ENCODE measurements around the gene CPED1. TPM values are rescaled to one million over a fixed set of nuclear protein-coding genes. Genes with fewer than 3 reads are reported as not detected.

CPED1 gene
- polyA plus RNA-seq, 1 experiment, result 52.0 TPM

DNA sequence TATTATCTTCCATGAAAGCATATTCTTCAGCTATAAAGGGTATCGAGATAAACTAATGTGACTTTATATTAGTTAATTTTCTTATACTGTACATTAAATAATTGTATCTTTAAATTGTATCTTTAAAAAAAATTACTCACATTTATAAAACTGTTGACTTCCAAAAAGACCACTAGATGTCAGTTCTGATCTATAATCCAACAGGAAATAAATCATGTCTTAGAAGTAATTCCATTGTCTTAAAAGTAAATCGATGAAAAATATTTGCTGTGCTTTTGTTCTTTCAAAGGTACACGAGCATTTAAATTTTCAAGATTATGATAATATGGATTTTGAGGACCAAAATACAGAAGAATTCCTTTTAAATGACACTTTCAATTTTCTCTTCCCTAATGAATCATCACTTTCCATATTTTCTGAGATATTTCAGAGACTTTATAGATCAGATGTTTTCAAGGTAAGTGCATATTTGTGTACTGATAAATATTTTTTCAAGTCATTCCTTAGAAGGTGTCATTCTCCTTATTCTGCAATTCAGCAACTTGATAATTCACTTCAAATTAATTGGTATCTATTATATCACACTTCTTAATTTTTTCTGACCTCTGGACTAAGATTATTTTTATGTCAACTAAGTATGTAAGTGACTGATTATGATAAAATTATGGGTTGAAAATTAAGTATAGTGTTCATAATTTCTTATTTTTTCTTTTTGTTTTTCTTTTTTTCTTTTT lies 138.5 kb downstream of the CPED1 start:
- DNase-seq (ENCODE audit: low read depth, low spot score), result no peak
- TF ChIP-seq, protein P1, sequence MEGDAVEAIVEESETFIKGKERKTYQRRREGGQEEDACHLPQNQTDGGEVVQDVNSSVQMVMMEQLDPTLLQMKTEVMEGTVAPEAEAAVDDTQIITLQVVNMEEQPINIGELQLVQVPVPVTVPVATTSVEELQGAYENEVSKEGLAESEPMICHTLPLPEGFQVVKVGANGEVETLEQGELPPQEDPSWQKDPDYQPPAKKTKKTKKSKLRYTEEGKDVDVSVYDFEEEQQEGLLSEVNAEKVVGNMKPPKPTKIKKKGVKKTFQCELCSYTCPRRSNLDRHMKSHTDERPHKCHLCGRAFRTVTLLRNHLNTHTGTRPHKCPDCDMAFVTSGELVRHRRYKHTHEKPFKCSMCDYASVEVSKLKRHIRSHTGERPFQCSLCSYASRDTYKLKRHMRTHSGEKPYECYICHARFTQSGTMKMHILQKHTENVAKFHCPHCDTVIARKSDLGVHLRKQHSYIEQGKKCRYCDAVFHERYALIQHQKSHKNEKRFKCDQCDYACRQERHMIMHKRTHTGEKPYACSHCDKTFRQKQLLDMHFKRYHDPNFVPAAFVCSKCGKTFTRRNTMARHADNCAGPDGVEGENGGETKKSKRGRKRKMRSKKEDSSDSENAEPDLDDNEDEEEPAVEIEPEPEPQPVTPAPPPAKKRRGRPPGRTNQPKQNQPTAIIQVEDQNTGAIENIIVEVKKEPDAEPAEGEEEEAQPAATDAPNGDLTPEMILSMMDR (IDR thresholded peaks at IDR 0.05; ENCODE audit: low read depth, low read length), result peak; percentile 15; the same call in 1 of the 2 replicates
- no peaks in the 10 kb centered on the region for H3K27me3 ChIP-seq (ENCODE audit: control insufficient read depth, insufficient read depth, low read length)
- H3K27ac ChIP-seq (ENCODE audit: low read depth, low read length), result no peak overlapping the region
- ChIA-PET POLR2A (no interaction called here), CTCF (no interaction called here)
- H3K4me3 ChIP-seq (ENCODE audit: low read depth, low read length), result no peak overlapping the region
- no peaks in the 10 kb centered on the region for H3K9me3 ChIP-seq (ENCODE audit: control insufficient read depth, insufficient read depth, low read length)

DNA sequence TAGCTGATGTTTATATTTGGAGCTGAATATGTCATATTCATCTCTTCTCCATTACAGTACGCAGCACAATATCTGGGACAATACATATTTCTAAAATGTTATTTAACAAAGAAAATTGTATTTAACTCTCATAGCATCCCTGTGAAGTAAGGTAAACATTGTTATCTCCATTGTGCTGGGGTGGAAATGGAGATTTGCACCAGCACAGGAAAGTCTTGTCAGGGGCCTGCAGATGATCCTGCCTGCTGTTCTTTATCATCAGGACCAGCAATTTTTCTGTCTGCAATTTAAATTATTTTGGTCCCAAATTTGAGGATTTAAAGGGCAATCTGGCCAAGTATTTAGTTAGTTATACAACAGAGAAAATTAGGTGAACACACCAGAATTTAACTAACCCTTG lies 144.4 kb downstream of the CPED1 start:
- no peaks in the 10 kb centered on the region for H3K9me3 ChIP-seq (ENCODE audit: control insufficient read depth, insufficient read depth, low read length)
- TF ChIP-seq, protein P1 (IDR thresholded peaks at IDR 0.05; ENCODE audit: low read depth, low read length), result no peak
- CTCF ChIA-PET, result no interaction called here
- no peak for DNase-seq (ENCODE audit: low read depth, low spot score)
- no peaks in the 10 kb centered on the region for H3K27me3 ChIP-seq (ENCODE audit: control insufficient read depth, insufficient read depth, low read length)
- H3K4me3 ChIP-seq (ENCODE audit: low read depth, low read length), result no peak overlapping the region
- no peak overlapping the region for H3K27ac ChIP-seq (ENCODE audit: low read depth, low read length)
- POLR2A ChIA-PET, result no interaction called here

DNA sequence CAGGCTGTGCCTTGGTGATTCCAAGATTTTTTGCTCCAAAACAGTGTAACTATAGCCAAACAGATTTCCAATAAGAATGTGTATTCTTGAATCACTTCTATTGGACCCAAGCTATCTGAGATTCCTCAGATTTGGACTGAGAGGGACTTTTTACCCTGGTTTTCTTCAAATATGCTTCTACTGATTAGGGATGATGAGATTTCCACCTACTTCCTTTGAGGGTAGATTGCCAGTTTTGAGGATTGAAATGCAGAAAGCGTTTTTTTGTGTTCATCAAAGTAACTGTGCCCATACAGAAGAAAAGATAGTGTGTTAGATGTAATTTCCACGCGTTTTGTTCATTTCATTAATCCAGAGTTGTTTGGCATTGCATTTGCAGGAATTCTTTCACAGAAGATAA lies 144.9 kb downstream of the CPED1 start:
- Histone ChIP-seq H3K27me3 (ENCODE audit: control insufficient read depth, insufficient read depth, low read length) (no peaks in the 10 kb centered on the region), H3K4me3 (ENCODE audit: low read depth, low read length) (no peak overlapping the region), H3K9me3 (ENCODE audit: control insufficient read depth, insufficient read depth, low read length) (no peaks in the 10 kb centered on the region), H3K27ac (ENCODE audit: low read depth, low read length) (no peak overlapping the region)
- ChIA-PET CTCF (no interaction called here), POLR2A (no interaction called here)
- DNase-seq (ENCODE audit: low read depth, low spot score), result no peak
- TF ChIP-seq, protein P1 (IDR thresholded peaks at IDR 0.05; ENCODE audit: low read depth, low read length), result no peak

DNA sequence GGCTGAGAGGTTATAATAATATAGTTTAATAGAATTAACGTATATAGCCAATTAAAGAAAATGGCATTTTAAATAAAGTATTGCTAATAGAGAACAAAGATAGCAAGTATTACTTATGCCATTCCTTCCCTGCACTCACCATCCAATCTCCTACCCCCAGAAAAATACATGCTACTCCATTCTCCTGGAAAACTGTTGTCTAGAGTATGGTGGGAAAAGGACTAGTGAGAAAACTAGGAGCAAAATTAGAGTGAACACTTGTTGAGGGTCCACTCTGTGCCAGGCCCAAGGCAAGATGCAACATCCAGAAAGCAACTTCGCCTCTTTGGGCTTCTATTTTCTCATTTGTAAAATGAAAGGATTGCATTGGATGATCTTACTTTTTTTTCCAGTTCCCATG lies 149.1 kb downstream of the CPED1 start:
- TF ChIP-seq, protein P1 (IDR thresholded peaks at IDR 0.05; ENCODE audit: low read depth, low read length), result no peak
- H3K4me3 ChIP-seq (ENCODE audit: low read depth, low read length), result no peak overlapping the region
- DNase-seq (ENCODE audit: low read depth, low spot score), result no peak
- POLR2A ChIA-PET, result no interaction called here
- no peaks in the 10 kb centered on the region for H3K27me3 ChIP-seq (ENCODE audit: control insufficient read depth, insufficient read depth, low read length)
- CTCF ChIA-PET, result no interaction called here
- no peaks in the 10 kb centered on the region for H3K9me3 ChIP-seq (ENCODE audit: control insufficient read depth, insufficient read depth, low read length)
- H3K27ac ChIP-seq (ENCODE audit: low read depth, low read length), result no peak overlapping the region

DNA sequence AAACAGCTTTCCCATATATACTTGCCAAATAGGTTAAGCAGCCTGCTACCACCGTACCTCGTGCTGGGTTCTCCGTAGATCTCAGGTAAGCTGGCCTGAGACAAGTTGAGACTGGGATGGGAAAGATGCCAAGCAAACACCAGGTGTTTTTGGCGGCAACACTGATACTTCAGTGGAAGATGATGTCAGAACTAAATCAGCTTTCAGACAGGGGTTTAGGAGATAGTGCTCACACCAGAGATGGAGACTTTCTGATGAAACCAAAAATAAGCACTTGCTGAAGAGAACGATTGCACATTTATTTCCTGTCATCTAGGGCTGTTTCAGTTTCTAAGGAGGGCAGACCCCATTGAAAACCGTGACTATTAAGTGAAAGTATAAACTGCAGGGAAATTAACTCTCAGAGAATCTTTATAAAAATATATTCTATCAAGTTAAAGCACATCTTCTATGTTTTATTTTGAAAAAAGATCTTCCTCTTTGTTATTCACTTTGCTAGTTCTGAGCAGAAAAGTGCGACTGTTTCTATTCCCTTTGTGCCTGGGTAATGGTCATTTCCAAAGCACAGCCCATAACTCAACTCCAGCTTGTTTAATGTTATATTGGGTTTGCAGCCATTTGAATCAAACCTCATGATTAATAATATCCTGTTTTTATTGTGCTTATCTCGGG lies 149.9 kb downstream of the CPED1 start:
- TF ChIP-seq, protein P1 (IDR thresholded peaks at IDR 0.05; ENCODE audit: low read depth, low read length), result no peak
- no peaks in the 10 kb centered on the region for H3K27me3 ChIP-seq (ENCODE audit: control insufficient read depth, insufficient read depth, low read length)
- no peak overlapping the region for H3K27ac ChIP-seq (ENCODE audit: low read depth, low read length)
- ChIA-PET CTCF (no interaction called here), POLR2A (no interaction called here)
- no peak for DNase-seq (ENCODE audit: low read depth, low spot score)
- no peak overlapping the region for H3K4me3 ChIP-seq (ENCODE audit: low read depth, low read length)
- no peaks in the 10 kb centered on the region for H3K9me3 ChIP-seq (ENCODE audit: control insufficient read depth, insufficient read depth, low read length)

All from AG04450 (cell line).